ENCODE data around the gene RALGPS2.

- TF ChIP-seq CTCF (IDR thresholded peaks at IDR 0.05; ENCODE audit: insufficient read depth, low read length, poor library complexity, severe bottlenecking) (no peak), EZH2phosphoT487 (conservative IDR thresholded peaks at IDR 0.05; ENCODE audit: low read length) (no peak)
These were observed 156.9 kb downstream of the RALGPS2 start for GRCh38 chr1:178881950-178882349.

Data from SU-DHL-6 (cell line).